Measurements from ENCODE around the gene ELP5. TPM values are rescaled to one million over a fixed set of nuclear protein-coding genes. Genes with fewer than 3 reads are reported as not detected.

ELP5 gene
- polyA plus RNA-seq, 1 of the 3 experiments (the other 2 are of a cell fraction), result 45.4 TPM

GRCh38 chr17:7263801-7264078 is 11.7 kb downstream of the ELP5 start:
- ChIA-PET POLR2A (interaction anchor here (0.6 kb wide), 1 partner anchor 199 kb away, joined by 4 read pairs; no protein-coding TSS in a partner anchor), CTCF (interaction anchor here (0.8 to 2.7 kb wide), 3 partner anchors 16 to 220 kb away, joined by 3 to 16 read pairs (median 3); partner anchors contain the start of gene SLC16A11)
- Histone ChIP-seq H3K27ac (ENCODE audit: low read depth in 2 of 2, low read length in 1 of 2) (no peak overlapping the region; a peak in 1 of 4 replicates), H3K9me3 (no peaks in the 10 kb centered on the region), H3K4me2 (no peak overlapping the region), H3K4me3 (ENCODE audit: low read depth in 2 of 2, low read length in 1 of 2) (no peak overlapping the region), H3K4me1 (ENCODE audit: control insufficient read depth in 1 of 2, insufficient read depth in 2 of 2, low read depth in 1 of 2, low read length in 1 of 2) (peaks cover 0 to 6% of the 10 kb centered on the region in 2 experiments; a peak in 2 of 4 replicates), H3K9ac (no peak overlapping the region), H2AFZ (ENCODE audit: low read depth) (peak overlapping the region; percentile 88; the same call in 1 of the 2 replicates), H3K9me2 (no peaks in the 10 kb centered on the region), H4K20me1 (ENCODE audit: insufficient read depth) (no peaks in the 10 kb centered on the region), H3K79me2 (ENCODE audit: insufficient read depth) (no peaks in the 10 kb centered on the region), H3K36me3 (replicated peaks in 1 of 2; ENCODE audit: control insufficient read depth in 1 of 2, insufficient read depth in 2 of 2, low read length in 1 of 2) (peaks cover 0 to 12% of the 10 kb centered on the region in 2 experiments), H3K27me3 (ENCODE audit: insufficient read depth) (no peaks in the 10 kb centered on the region), H3F3A (replicated peaks; ENCODE audit: insufficient read depth) (peaks cover 31% of the 10 kb centered on the region)
- 81% methylated on average over 4 of the region's 4 CpGs for whole genome bisulfite sequencing (ENCODE audit: low lambda C conversion rate)
- TF ChIP-seq CHD2 (IDR thresholded peaks at IDR 0.05; ENCODE audit: low read length, partially characterized antibody), result no peak
- no peak for TF ChIP-seq NRF1 (IDR thresholded peaks at IDR 0.05; ENCODE audit: low read depth, low read length)
- no peak for TF ChIP-seq GATA2 (CRISPR knock-in tag; IDR thresholded peaks at IDR 0.05)
- DNase-seq, result peak; percentile 7

GRCh38 chr17:7266784-7267183 is 14.8 kb downstream of the ELP5 start:
- Histone ChIP-seq H3K9me3 (no peaks in the 10 kb centered on the region), H3K27ac (ENCODE audit: low read depth in 2 of 2, low read length in 1 of 2) (peak overlapping the region in 1 of 2 experiments; percentile 46; a peak in 1 of 4 replicates), H3K9me2 (no peaks in the 10 kb centered on the region), H3K4me2 (no peak overlapping the region), H3K36me3 (replicated peaks in 1 of 2; ENCODE audit: control insufficient read depth in 1 of 2, insufficient read depth in 2 of 2, low read length in 1 of 2) (no peaks in the 10 kb centered on the region), H3K27me3 (ENCODE audit: insufficient read depth) (no peaks in the 10 kb centered on the region), H4K20me1 (ENCODE audit: insufficient read depth) (no peaks in the 10 kb centered on the region), H3K4me1 (ENCODE audit: control insufficient read depth in 1 of 2, insufficient read depth in 2 of 2, low read depth in 1 of 2, low read length in 1 of 2) (peaks cover 0 to 6% of the 10 kb centered on the region in 2 experiments; a peak in 2 of 4 replicates), H3K79me2 (ENCODE audit: insufficient read depth) (no peaks in the 10 kb centered on the region), H2AFZ (ENCODE audit: low read depth) (no peak overlapping the region), H3K4me3 (ENCODE audit: low read depth in 2 of 2, low read length in 1 of 2) (no peak overlapping the region), H3K9ac (no peak overlapping the region), H3F3A (replicated peaks; ENCODE audit: insufficient read depth) (peaks cover 21% of the 10 kb centered on the region)
- CTCF ChIA-PET, result interaction anchor here (1.2 to 2.0 kb wide), 4 partner anchors 15 to 89 kb away, joined by 4 to 12 read pairs (median 5); partner anchors contain the start of gene SLC2A4
- TF ChIP-seq ZBTB33 (IDR thresholded peaks at IDR 0.05; ENCODE audit: borderline replicate concordance, low read depth), result no peak
- no peak for TF ChIP-seq FOSL2 (IDR thresholded peaks at IDR 0.05; ENCODE audit: borderline replicate concordance, low read depth)
- TF ChIP-seq USF2 (IDR thresholded peaks at IDR 0.05; ENCODE audit: borderline replicate concordance, low read depth, low read length), result no peak
- no peak for TF ChIP-seq IRF3 (IDR thresholded peaks at IDR 0.05; ENCODE audit: low read depth, low read length)
- TF ChIP-seq RFX5 (IDR thresholded peaks at IDR 0.05; ENCODE audit: low read length), result no peak
- DNase-seq, result no peak
- 62% methylated on average over 1 of the region's 1 CpG for WGBS (ENCODE audit: low lambda C conversion rate)
- POLR2A ChIA-PET, result no interaction called here

Measured in SK-N-SH (cell line).